Endothelial cell of umbilical vein (primary cell): ENCODE data around the gene MT1M.

Source experiments
- EZH2 ChIP-seq: IDR thresholded peaks from 2 replicates; pipeline ENCODE4 v1.6.1; 2012; ENCODE audit warnings: borderline replicate concordance, low read depth, mild to moderate bottlenecking, moderate library complexity, low read length, inconsistent platforms; ENCODE audit not compliant: severe bottlenecking
- FOS ChIP-seq: IDR thresholded peaks from 2 replicates; pipeline ENCODE4 v1.6.1; 2011; ENCODE audit warnings: mild to moderate bottlenecking, low read length, moderate library complexity, borderline replicate concordance; ENCODE audit not compliant: insufficient read depth
- JUN ChIP-seq: IDR thresholded peaks from 2 replicates; pipeline ENCODE4 v1.6.1; 2011; ENCODE audit warnings: borderline replicate concordance, low read depth; ENCODE audit not compliant: insufficient read length, insufficient read depth
- POLR2A ChIP-seq: IDR thresholded peaks from 2 replicates; pipeline ENCODE4 v1.6.1; 2012; ENCODE audit warnings: low read depth, mild to moderate bottlenecking, control low read depth, low read length
- POLR2AphosphoS5 ChIP-seq: IDR thresholded peaks from 2 replicates; pipeline ENCODE4 v1.6.1; 2012; ENCODE audit warnings: low read depth, mild to moderate bottlenecking, control low read depth, low read length, moderate library complexity; ENCODE audit not compliant: insufficient read depth
- TF ChIP-seq, protein P1 (sequence below), 2 donors: IDR thresholded peaks; 1 replicate in 1 of 2; 2 replicates in 1 of 2; pipeline ENCODE4 v1.5.1; 2011; ENCODE audit warnings: low read length in 2 of 2, mild to moderate bottlenecking in 2 of 2, moderate library complexity in 2 of 2, control low read depth in 1 of 2, inconsistent platforms in 1 of 2, low read depth in 1 of 2; ENCODE audit not compliant: insufficient read depth in 1 of 2; ENCODE audit errors: extremely low read depth in 1 of 2

DNA sequence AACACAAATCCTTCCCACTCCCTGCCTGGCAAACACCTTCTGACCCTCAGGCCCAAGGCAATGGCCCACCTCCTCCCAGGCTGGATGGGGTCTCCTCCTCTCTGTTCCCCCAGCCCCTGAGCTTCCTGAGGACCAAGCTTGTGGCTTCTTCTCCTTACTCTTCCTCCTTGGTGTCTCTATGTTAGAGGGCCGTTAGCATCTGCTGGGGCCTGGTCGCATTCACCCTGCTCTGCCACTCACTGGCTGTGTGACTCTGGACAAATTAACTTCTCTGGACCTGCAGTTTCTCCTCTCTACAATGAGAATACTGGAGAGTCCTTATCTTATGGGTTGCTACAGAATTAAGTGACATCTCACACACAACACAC is 24.8 kb upstream of the MT1M start:
- TF ChIP-seq, protein P1, sequence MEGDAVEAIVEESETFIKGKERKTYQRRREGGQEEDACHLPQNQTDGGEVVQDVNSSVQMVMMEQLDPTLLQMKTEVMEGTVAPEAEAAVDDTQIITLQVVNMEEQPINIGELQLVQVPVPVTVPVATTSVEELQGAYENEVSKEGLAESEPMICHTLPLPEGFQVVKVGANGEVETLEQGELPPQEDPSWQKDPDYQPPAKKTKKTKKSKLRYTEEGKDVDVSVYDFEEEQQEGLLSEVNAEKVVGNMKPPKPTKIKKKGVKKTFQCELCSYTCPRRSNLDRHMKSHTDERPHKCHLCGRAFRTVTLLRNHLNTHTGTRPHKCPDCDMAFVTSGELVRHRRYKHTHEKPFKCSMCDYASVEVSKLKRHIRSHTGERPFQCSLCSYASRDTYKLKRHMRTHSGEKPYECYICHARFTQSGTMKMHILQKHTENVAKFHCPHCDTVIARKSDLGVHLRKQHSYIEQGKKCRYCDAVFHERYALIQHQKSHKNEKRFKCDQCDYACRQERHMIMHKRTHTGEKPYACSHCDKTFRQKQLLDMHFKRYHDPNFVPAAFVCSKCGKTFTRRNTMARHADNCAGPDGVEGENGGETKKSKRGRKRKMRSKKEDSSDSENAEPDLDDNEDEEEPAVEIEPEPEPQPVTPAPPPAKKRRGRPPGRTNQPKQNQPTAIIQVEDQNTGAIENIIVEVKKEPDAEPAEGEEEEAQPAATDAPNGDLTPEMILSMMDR (IDR thresholded peaks at IDR 0.05; ENCODE audit: extremely low read depth in 1 of 2, insufficient read depth in 1 of 2, low read depth in 1 of 2, low read length in 2 of 2): no peak
- no peak for TF ChIP-seq POLR2AphosphoS5
- TF ChIP-seq POLR2A: no peak
- TF ChIP-seq FOS: no peak
- no peak for TF ChIP-seq EZH2
- no peak for TF ChIP-seq JUN
